Vagina (tissue), 2 donors: ENCODE data around the gene SPAG16. TPM values are rescaled to one million over a fixed set of nuclear protein-coding genes. Genes with fewer than 3 reads are reported as not detected.

ENCODE experiments used
- DNase-seq, 2 donors: peaks; one replicate each; pipeline ENCODE4 v3.0.0-alpha.2; 2017; ENCODE audit errors: extremely low spot score in 2 of 2
- H3K27ac ChIP-seq: fragments of 200-600 bp; sonication (generic); one replicate; pipeline ENCODE4 v1.5.1; 2019
- H3K27me3 ChIP-seq: fragments of 200-600 bp; sonication (generic); one replicate; pipeline ENCODE4 v1.5.1; 2019
- H3K36me3 ChIP-seq, 2 donors: fragments of 200-600 bp; sonication (generic); one replicate each; pipeline ENCODE4 v1.5.1; 2017 to 2019
- H3K4me1 ChIP-seq: fragments of 200-600 bp; sonication (generic); one replicate; pipeline ENCODE4 v1.5.1; 2019
- H3K4me3 ChIP-seq, 2 donors: fragments of 200-600 bp; sonication (generic); 1 replicate in 1 of 2; 2 replicates in 1 of 2; pipeline ENCODE4 v1.5.1; 2016 to 2019
- H3K9me3 ChIP-seq: fragments of 200-600 bp; sonication (generic); one replicate; pipeline ENCODE4 v1.5.1; 2019
- POLR2A ChIP-seq, 2 donors: fragments of 450-650 bp; IDR thresholded peaks; one replicate each; pipeline ENCODE4 v1.6.1; 2017; ENCODE audit warnings: antibody characterized with exemption in 2 of 2, mild to moderate bottlenecking in 2 of 2, moderate library complexity in 2 of 2
- POLR2AphosphoS5 ChIP-seq, 2 donors: sonication (generic); formaldehyde crosslinking; IDR thresholded peaks; one replicate each; pipeline ENCODE4 v1.9.0; 2017; ENCODE audit warnings: antibody characterized with exemption in 2 of 2, mild to moderate bottlenecking in 2 of 2, low read depth in 1 of 2; ENCODE audit not compliant: insufficient read depth in 1 of 2
- intact Hi-C: fragments of 100-400 bp; cut with DNase I; formaldehyde crosslinking; loops from one replicate; pipeline ENCODE4 v1.15.1; 2023
- total RNA-seq: library from RNA; depleted of rRNA; stranded (reverse); fragments of >200 nt; gene quantifications from one replicate; pipeline ENCODE4 v1.2.3, GENCODE V29; 2016
- TF ChIP-seq, protein P1 (sequence below), 3 experiments: fragments of 450-650 bp in 2 of 3; fragments of 200-600 bp in 1 of 3; sonication (generic) in 1 of 3; IDR thresholded peaks; one replicate each; pipeline ENCODE4 v1.5.1; 2017 to 2019; ENCODE audit warnings: antibody characterized with exemption in 3 of 3, mild to moderate bottlenecking in 2 of 3, moderate library complexity in 2 of 3

The SPAG16 gene
- total RNA-seq, 1 donor from 2014 or later = 30.2 TPM

DNA sequence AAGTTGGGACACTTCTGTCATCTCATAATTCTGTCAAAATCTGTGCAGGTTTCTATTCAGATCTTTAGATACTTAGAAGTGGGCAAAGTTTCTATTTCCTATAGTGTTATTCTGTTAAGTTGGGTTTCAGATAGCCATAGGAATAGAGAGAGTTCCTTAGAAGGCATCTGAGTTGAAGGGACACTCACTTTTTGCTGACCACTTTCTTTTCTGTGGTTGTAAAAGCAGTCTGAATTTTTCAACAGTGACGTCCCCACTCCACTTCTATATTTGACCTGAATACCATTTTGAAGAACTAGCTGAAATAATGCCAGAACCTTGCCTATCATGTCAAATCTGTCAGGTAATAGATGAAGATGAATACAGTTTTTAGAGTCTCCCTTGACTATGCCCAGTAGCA lies 267.3 kb downstream of the SPAG16 start:
- Histone ChIP-seq H3K27ac (no peak overlapping the region), H3K27me3 (no peaks in the 10 kb centered on the region), H3K36me3 (no peaks in the 10 kb centered on the region), H3K4me1 (no peaks in the 10 kb centered on the region), H3K9me3 (no peaks in the 10 kb centered on the region), H3K4me3 (no peak overlapping the region)
- DNase-seq = no peak
- TF ChIP-seq POLR2A (IDR thresholded peaks at IDR 0.05) (no peak), POLR2AphosphoS5 (IDR thresholded peaks at IDR 0.05; ENCODE audit: insufficient read depth in 1 of 2, low read depth in 1 of 2) (no peak)
- TF ChIP-seq, protein P1, sequence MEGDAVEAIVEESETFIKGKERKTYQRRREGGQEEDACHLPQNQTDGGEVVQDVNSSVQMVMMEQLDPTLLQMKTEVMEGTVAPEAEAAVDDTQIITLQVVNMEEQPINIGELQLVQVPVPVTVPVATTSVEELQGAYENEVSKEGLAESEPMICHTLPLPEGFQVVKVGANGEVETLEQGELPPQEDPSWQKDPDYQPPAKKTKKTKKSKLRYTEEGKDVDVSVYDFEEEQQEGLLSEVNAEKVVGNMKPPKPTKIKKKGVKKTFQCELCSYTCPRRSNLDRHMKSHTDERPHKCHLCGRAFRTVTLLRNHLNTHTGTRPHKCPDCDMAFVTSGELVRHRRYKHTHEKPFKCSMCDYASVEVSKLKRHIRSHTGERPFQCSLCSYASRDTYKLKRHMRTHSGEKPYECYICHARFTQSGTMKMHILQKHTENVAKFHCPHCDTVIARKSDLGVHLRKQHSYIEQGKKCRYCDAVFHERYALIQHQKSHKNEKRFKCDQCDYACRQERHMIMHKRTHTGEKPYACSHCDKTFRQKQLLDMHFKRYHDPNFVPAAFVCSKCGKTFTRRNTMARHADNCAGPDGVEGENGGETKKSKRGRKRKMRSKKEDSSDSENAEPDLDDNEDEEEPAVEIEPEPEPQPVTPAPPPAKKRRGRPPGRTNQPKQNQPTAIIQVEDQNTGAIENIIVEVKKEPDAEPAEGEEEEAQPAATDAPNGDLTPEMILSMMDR (IDR thresholded peaks at IDR 0.05) = no peak
- intact Hi-C loops = no loop called here

DNA sequence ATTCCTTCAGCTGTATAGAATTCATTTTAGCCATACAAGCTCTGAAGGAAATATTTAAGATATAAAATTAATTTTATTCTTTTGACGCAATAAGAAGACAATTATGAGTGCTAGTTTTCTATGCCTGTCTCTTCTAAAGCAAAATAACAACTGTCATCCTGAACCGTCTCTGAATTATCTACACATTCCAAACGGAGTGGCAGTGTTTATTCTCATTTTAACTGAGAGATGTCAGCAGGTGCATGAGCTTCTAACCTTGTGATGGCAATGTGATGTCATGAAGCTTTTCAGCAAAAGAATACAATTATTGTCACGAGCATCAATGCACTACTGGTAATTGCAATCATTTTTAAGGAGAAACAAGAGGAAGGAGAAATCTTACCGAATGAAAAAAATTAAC lies 274.8 kb downstream of the SPAG16 start:
- intact Hi-C loops = no loop called here
- H3K27ac ChIP-seq = no peak overlapping the region
- TF ChIP-seq POLR2AphosphoS5 (IDR thresholded peaks at IDR 0.05; ENCODE audit: insufficient read depth in 1 of 2, low read depth in 1 of 2) (no peak), POLR2A (IDR thresholded peaks at IDR 0.05) (no peak)
- TF ChIP-seq, protein P1 (IDR thresholded peaks at IDR 0.05) = no peak

DNA sequence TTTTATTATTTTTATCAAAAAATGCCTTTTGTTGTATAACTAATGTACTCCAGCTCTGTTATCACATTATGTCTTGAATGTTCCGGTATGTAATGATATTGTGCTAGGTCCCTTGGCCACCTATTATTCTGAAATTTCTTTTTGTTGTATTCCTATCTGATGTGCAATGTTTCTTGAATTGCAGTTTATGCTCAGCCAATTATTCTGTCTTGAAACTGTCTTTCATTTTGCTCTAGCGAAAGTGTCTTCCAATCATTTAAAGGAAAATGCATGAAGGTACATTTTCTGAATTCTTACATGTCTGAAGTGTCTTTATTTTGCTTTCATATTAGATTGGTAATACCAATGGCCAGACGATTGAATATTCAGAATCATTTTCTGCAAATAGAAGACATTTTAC lies 277.5 kb downstream of the SPAG16 start:
- H3K4me1 ChIP-seq = no peaks in the 10 kb centered on the region
- H3K27me3 ChIP-seq = no peaks in the 10 kb centered on the region
- no peaks in the 10 kb centered on the region for H3K9me3 ChIP-seq
- no peak overlapping the region for H3K27ac ChIP-seq
- H3K36me3 ChIP-seq = no peaks in the 10 kb centered on the region
- H3K4me3 ChIP-seq = no peak overlapping the region
- TF ChIP-seq POLR2AphosphoS5 (IDR thresholded peaks at IDR 0.05; ENCODE audit: insufficient read depth in 1 of 2, low read depth in 1 of 2) (no peak), POLR2A (IDR thresholded peaks at IDR 0.05) (no peak)
- TF ChIP-seq, protein P1 (IDR thresholded peaks at IDR 0.05) = no peak
- intact Hi-C loops = no loop called here
- DNase-seq = no peak

More for the DNA sequence above, 274.8 kb downstream of the SPAG16 start:
- no peaks in the 10 kb centered on the region for H3K36me3 ChIP-seq
- no peak for DNase-seq
- H3K9me3 ChIP-seq = no peaks in the 10 kb centered on the region
- no peaks in the 10 kb centered on the region for H3K4me1 ChIP-seq
- H3K4me3 ChIP-seq = no peak overlapping the region
- H3K27me3 ChIP-seq = no peaks in the 10 kb centered on the region

DNA sequence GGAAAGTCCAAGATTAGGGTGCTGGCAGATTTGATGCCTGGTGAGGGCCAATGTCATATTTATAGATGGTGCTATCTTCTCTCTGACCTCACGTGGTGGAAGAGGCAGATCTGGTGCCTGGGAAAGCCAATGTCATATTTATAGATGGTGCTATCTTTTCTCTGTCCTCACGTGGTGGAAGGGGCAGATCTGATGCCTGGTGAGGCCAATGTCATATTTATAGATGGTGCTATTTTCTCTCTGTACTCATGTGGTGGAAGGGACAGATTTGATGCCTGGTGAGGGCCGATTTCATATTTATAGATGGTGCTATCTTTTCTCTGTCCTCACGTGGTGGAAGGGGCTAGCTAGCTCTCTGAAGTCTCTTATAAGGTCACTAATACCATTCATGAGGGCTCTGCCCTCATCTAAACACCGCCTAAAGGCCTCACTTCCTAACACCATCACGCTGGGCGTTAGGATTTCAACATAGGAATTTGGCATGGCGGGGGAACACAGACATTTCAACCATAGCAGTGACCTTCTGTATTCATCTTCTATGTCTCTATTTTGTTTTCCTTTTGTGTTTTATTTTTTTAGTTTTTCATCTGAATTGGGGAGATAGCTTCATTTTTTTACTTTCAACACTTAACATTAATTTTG lies 278.4 kb downstream of the SPAG16 start:
- no peak for DNase-seq
- Histone ChIP-seq H3K36me3 (no peaks in the 10 kb centered on the region), H3K27ac (no peak overlapping the region), H3K4me1 (no peaks in the 10 kb centered on the region), H3K4me3 (no peak overlapping the region), H3K9me3 (no peaks in the 10 kb centered on the region), H3K27me3 (no peaks in the 10 kb centered on the region)
- intact Hi-C loops = no loop called here
- no peak for TF ChIP-seq POLR2A (IDR thresholded peaks at IDR 0.05)
- TF ChIP-seq, protein P1 (IDR thresholded peaks at IDR 0.05) = no peak
- TF ChIP-seq POLR2AphosphoS5 (IDR thresholded peaks at IDR 0.05; ENCODE audit: insufficient read depth in 1 of 2, low read depth in 1 of 2) = no peak

DNA sequence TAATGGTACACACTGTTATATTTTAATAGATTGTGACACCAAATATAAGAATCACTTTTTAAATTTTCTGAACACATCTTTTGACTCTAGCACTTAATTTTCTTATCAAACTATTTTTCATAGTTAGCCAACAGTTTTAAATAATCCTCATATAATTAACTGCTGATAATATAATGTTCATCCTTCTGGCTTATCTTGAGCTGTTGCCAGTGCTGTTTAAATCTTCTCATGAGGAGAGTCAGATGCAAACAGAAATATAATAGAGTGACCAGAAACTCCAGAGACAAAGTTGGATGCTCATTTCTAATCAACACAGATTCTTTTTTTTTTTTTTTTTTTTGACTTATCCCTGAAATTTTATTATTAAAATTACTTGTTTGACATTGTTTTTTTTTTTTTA lies 282.6 kb downstream of the SPAG16 start:
- Histone ChIP-seq H3K36me3 (no peaks in the 10 kb centered on the region), H3K9me3 (no peaks in the 10 kb centered on the region), H3K4me1 (no peaks in the 10 kb centered on the region), H3K27ac (no peak overlapping the region), H3K27me3 (no peaks in the 10 kb centered on the region), H3K4me3 (no peak overlapping the region)
- intact Hi-C loops = no loop called here
- TF ChIP-seq POLR2AphosphoS5 (IDR thresholded peaks at IDR 0.05; ENCODE audit: insufficient read depth in 1 of 2, low read depth in 1 of 2) (no peak), POLR2A (IDR thresholded peaks at IDR 0.05) (no peak)
- TF ChIP-seq, protein P1 (IDR thresholded peaks at IDR 0.05) = no peak
- DNase-seq = no peak
